GM19238 (cell line): ENCODE results near the gene AGPS.
"Not testable (repeated sequence)": the region's sequence is repeated elsewhere in the genome, so short reads cannot be mapped to it uniquely, and the experiment has no call there.

Experiments
- DNase-seq: peaks from one replicate; pipeline ENCODE4 v3.0.0; 2011; ENCODE audit warnings: low spot score; ENCODE audit not compliant: insufficient read length

Gene AGPS

GRCh38 chr2:177392373-177393202, at the start of gene AGPS:
Gene AGPS (plus strand): TSS chr2:177392773. CDS start chr2:177392790, 17 bp downstream.
- DNase-seq: peak; percentile 66

- no peak for DNase-seq
Measured at GRCh38 chr2:177343773-177344172, 48.8 kb upstream of the AGPS start.

GRCh38 chr2:177344316-177344715, 48.3 kb upstream of the AGPS start:
- no peak for DNase-seq

- DNase-seq: no peak
Measured at GRCh38 chr2:177346192-177346591, 46.4 kb upstream of the AGPS start.

GRCh38 chr2:177347570-177347969, 45.0 kb upstream of the AGPS start:
- no peak for DNase-seq

- DNase-seq: no peak
Measured at GRCh38 chr2:177348118-177348654, 44.4 kb upstream of the AGPS start.

- no peak for DNase-seq
Measured at GRCh38 chr2:177348733-177349693, 43.6 kb upstream of the AGPS start.

- not testable (repeated sequence) for DNase-seq
Measured at GRCh38 chr2:177350624-177351023, 41.9 kb upstream of the AGPS start.

- DNase-seq: not testable (repeated sequence)
Measured at GRCh38 chr2:177351121-177351520, 41.5 kb upstream of the AGPS start.

GRCh38 chr2:177352441-177353186, 40.0 kb upstream of the AGPS start:
- DNase-seq: no peak

- no peak for DNase-seq
Measured at GRCh38 chr2:177353187-177353478, 39.4 kb upstream of the AGPS start.

GRCh38 chr2:177354541-177354940, 38.0 kb upstream of the AGPS start:
- DNase-seq: not testable (repeated sequence)

- no peak for DNase-seq
Measured at GRCh38 chr2:177355874-177356273, 36.7 kb upstream of the AGPS start.

- no peak for DNase-seq
Measured at GRCh38 chr2:177359836-177360595, 32.6 kb upstream of the AGPS start.

- DNase-seq: no peak
Measured at GRCh38 chr2:177362499-177362898, 30.1 kb upstream of the AGPS start.

GRCh38 chr2:177363332-177363731, 29.2 kb upstream of the AGPS start:
- DNase-seq: no peak

- not testable (repeated sequence) for DNase-seq
Measured at GRCh38 chr2:177365764-177366163, 26.8 kb upstream of the AGPS start.

- not testable (repeated sequence) for DNase-seq
Measured at GRCh38 chr2:177368023-177368422, 24.6 kb upstream of the AGPS start.

GRCh38 chr2:177379354-177379753, 13.2 kb upstream of the AGPS start:
- DNase-seq: no peak

GRCh38 chr2:177380181-177380580, 12.4 kb upstream of the AGPS start:
- DNase-seq: no peak

GRCh38 chr2:177383935-177384334, 8.6 kb upstream of the AGPS start:
- no peak for DNase-seq
